ENCODE measurements around the gene SLC39A10. TPM values are rescaled to one million over a fixed set of nuclear protein-coding genes. Genes with fewer than 3 reads are reported as not detected.
"Not testable (repeated sequence)": the region's sequence is repeated elsewhere in the genome, so short reads cannot be mapped to it uniquely, and the experiment has no call there.

Gene SLC39A10
- total and polyA plus RNA-seq, 10 of the 15 experiments (the other 5 are each of a cell fraction or from before 2014, with no cell fraction given) = 2.0 to 23.6 (median 7.9) TPM

DNA sequence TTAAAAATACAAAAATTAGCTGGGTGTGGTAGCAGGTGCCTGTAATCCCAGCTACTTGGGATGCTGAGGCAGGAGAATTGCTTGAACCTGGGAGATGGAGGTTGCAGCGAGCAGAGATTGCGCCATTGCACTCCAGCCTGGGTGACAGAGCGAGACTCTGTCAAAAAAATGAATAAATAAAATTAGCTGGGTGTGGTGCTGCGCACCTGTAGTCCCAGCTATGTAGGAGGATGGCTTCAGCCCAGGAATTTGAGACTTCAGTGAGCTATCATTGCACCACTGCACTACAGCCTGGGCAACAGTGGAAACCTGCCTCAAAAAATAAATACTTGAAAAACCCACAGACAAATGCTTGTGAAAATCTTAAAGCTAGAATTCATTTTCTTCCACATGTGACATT, 8.1 kb downstream of the SLC39A10 start:
- POLR2A ChIA-PET; H3K4me2 ChIP-seq (ENCODE audit: control insufficient read depth, insufficient read depth); H3K9ac ChIP-seq (ENCODE audit: control insufficient read depth, insufficient read depth, low read length); H3K36me3 ChIP-seq (ENCODE audit: control insufficient read depth in 2 of 2, insufficient read depth in 2 of 2, low read length in 1 of 2); H3K4me1 ChIP-seq (ENCODE audit: control insufficient read depth, insufficient read depth, low read length); H3K79me2 ChIP-seq (ENCODE audit: control insufficient read depth, insufficient read depth, low read length); H3K27me3 ChIP-seq (replicated peaks in 1 of 2; ENCODE audit: control insufficient read depth in 2 of 2, insufficient read depth in 2 of 2, low read length in 1 of 2); ATAC-seq; H3K4me3 ChIP-seq; intact Hi-C loops (cut with micrococcal nuclease; ENCODE audit: unreplicated experiment); H2AFZ ChIP-seq (ENCODE audit: control insufficient read depth, low read depth, low read length); BruUV-seq (replicated peaks); H3K9me3 ChIP-seq (replicated peaks; ENCODE audit: control insufficient read depth, insufficient read depth, low read length); DNase-seq (ENCODE audit: low read depth, low spot score); FAIRE-seq; H4K20me1 ChIP-seq (ENCODE audit: control insufficient read depth, insufficient read depth); in situ Hi-C loops (cut with MboI); H3K27ac ChIP-seq (ENCODE audit: control insufficient read depth, insufficient read depth): not testable (repeated sequence)
- WGBS (ENCODE audit: insufficient coverage, insufficient replicate concordance, low lambda C conversion rate, missing lambda C conversion rate) = 99% methylated on average over 4 of the region's 4 CpGs
- RAD21 ChIA-PET (ENCODE audit: unreplicated experiment) = interaction anchor here (0.5 to 4.4 kb wide), 11 partner anchors 11 to 402 kb away, joined by 3 to 32 read pairs (median 5); partner anchors contain the start of gene DNAH7
- CTCF ChIA-PET = interaction anchor here (0.6 to 6.4 kb wide), 17 partner anchors 15 to 1119 kb away, joined by 3 to 89 read pairs (median 4); partner anchors contain the start of gene DNAH7
- SMC1A ChIA-PET (ENCODE audit: uncharacterized antibody, unreplicated experiment) = interaction anchor here (0.6 to 5.5 kb wide), 24 partner anchors 7 to 612 kb away, joined by 3 to 73 read pairs (median 4); partner anchors contain the start of genes DNAH7 and SLC39A10

DNA sequence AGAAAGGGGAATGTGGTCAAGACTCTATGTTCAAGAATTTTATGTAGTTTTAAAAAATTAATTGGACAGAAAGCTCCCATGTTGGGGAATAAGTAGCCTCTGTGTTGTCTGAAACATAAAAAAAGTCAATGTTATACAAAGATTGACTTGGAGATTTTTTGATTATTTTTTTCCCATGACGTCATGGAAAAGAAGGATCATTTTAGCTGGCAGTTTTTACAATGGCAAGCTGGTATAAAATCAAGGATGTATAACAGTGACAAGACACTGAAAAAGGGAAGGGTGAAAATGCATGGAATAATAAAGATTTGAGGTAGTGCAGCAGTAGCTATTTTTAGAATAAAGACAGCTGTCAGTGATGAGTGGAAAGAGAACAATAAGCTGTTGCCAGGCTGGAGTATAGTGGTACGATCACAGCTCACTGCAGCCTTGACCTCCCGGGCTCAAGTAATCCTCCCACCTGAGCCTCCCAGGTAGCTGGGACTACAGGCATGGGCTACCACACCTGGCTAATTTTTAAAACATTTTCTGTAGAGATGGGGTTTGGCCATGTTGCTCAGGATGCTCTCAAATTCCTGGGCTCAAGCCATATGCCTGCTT, 9.2 kb downstream of the SLC39A10 start:
- H3K4me3 ChIP-seq = no peak overlapping the region
- ChIA-PET RAD21 (ENCODE audit: unreplicated experiment) (interaction anchor here (1.0 to 4.4 kb wide), 10 partner anchors 9 to 401 kb away, joined by 3 to 32 read pairs (median 4); partner anchors contain the start of genes DNAH7 and SLC39A10), SMC1A (ENCODE audit: uncharacterized antibody, unreplicated experiment) (interaction anchor here (0.6 to 5.5 kb wide), 24 partner anchors 8 to 675 kb away, joined by 3 to 73 read pairs (median 4); partner anchors contain the start of genes DNAH7 and SLC39A10), CTCF (interaction anchor here (0.6 to 6.4 kb wide), 16 partner anchors 9 to 1103 kb away, joined by 3 to 89 read pairs (median 4); partner anchors contain the start of genes DNAH7 and SLC39A10), POLR2A (interaction anchor here (0.6 to 1.0 kb wide), 2 partner anchors 9 to 152 kb away, joined by 3 to 4 read pairs; partner anchors contain the start of gene SLC39A10)
- no peaks in the 10 kb centered on the region for H3K36me3 ChIP-seq (ENCODE audit: control insufficient read depth in 2 of 2, insufficient read depth in 2 of 2, low read length in 1 of 2)
- intact Hi-C loops (cut with micrococcal nuclease; ENCODE audit: unreplicated experiment) (no loop called here), in situ Hi-C loops (cut with MboI) (no loop called here)
- H3K27ac ChIP-seq (ENCODE audit: control insufficient read depth, insufficient read depth) = no peak overlapping the region
- DNase-seq (ENCODE audit: low read depth, low spot score) (no peak), ATAC-seq (no peak), FAIRE-seq (no peak)
- H3K4me2 ChIP-seq (ENCODE audit: control insufficient read depth, insufficient read depth) = no peak overlapping the region
- no peaks in the 10 kb centered on the region for H3K27me3 ChIP-seq (replicated peaks in 1 of 2; ENCODE audit: control insufficient read depth in 2 of 2, insufficient read depth in 2 of 2, low read length in 1 of 2)
- H3K79me2 ChIP-seq (ENCODE audit: control insufficient read depth, insufficient read depth, low read length) = no peaks in the 10 kb centered on the region
- no peaks in the 10 kb centered on the region for H3K9me3 ChIP-seq (replicated peaks; ENCODE audit: control insufficient read depth, insufficient read depth, low read length)
- no TSS peak for BruUV-seq (replicated peaks)
- no peaks in the 10 kb centered on the region for H3K4me1 ChIP-seq (ENCODE audit: control insufficient read depth, insufficient read depth, low read length)
- no peaks in the 10 kb centered on the region for H4K20me1 ChIP-seq (ENCODE audit: control insufficient read depth, insufficient read depth)
- no peak for TF ChIP-seq KLF5 (IDR thresholded peaks at IDR 0.05; ENCODE audit: partially characterized antibody)
- TF ChIP-seq, protein P1, sequence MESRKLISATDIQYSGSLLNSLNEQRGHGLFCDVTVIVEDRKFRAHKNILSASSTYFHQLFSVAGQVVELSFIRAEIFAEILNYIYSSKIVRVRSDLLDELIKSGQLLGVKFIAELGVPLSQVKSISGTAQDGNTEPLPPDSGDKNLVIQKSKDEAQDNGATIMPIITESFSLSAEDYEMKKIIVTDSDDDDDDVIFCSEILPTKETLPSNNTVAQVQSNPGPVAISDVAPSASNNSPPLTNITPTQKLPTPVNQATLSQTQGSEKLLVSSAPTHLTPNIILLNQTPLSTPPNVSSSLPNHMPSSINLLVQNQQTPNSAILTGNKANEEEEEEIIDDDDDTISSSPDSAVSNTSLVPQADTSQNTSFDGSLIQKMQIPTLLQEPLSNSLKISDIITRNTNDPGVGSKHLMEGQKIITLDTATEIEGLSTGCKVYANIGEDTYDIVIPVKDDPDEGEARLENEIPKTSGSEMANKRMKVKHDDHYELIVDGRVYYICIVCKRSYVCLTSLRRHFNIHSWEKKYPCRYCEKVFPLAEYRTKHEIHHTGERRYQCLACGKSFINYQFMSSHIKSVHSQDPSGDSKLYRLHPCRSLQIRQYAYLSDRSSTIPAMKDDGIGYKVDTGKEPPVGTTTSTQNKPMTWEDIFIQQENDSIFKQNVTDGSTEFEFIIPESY (IDR thresholded peaks at IDR 0.05) = no peak
- no peak for TF ChIP-seq CREM (IDR thresholded peaks at IDR 0.05; ENCODE audit: low read depth)
- no peak for TF ChIP-seq NR2C2 (IDR thresholded peaks at IDR 0.05; ENCODE audit: borderline replicate concordance, control insufficient read depth, insufficient read length, low read depth)
- TF ChIP-seq, protein P2, sequence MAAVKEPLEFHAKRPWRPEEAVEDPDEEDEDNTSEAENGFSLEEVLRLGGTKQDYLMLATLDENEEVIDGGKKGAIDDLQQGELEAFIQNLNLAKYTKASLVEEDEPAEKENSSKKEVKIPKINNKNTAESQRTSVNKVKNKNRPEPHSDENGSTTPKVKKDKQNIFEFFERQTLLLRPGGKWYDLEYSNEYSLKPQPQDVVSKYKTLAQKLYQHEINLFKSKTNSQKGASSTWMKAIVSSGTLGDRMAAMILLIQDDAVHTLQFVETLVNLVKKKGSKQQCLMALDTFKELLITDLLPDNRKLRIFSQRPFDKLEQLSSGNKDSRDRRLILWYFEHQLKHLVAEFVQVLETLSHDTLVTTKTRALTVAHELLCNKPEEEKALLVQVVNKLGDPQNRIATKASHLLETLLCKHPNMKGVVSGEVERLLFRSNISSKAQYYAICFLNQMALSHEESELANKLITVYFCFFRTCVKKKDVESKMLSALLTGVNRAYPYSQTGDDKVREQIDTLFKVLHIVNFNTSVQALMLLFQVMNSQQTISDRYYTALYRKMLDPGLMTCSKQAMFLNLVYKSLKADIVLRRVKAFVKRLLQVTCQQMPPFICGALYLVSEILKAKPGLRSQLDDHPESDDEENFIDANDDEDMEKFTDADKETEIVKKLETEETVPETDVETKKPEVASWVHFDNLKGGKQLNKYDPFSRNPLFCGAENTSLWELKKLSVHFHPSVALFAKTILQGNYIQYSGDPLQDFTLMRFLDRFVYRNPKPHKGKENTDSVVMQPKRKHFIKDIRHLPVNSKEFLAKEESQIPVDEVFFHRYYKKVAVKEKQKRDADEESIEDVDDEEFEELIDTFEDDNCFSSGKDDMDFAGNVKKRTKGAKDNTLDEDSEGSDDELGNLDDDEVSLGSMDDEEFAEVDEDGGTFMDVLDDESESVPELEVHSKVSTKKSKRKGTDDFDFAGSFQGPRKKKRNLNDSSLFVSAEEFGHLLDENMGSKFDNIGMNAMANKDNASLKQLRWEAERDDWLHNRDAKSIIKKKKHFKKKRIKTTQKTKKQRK (IDR thresholded peaks at IDR 0.05; ENCODE audit: low read depth, low read length) = no peak
- TF ChIP-seq IRF4 (IDR thresholded peaks at IDR 0.05; ENCODE audit: low read depth, low read length) = no peak
- TF ChIP-seq NFXL1 (IDR thresholded peaks at IDR 0.05; ENCODE audit: borderline replicate concordance) = no peak
- H2AFZ ChIP-seq (ENCODE audit: control insufficient read depth, low read depth, low read length) = no peak overlapping the region
- 66% methylated on average over 3 of the region's 3 CpGs for WGBS (ENCODE audit: insufficient coverage, insufficient replicate concordance, low lambda C conversion rate, missing lambda C conversion rate)
- no peak overlapping the region for H3K9ac ChIP-seq (ENCODE audit: control insufficient read depth, insufficient read depth, low read length)

All from GM12878 (cell line).